Type B pancreatic cell (in vitro differentiated cells): Measurements from ENCODE around the gene RIT2. TPM values are rescaled to one million over a fixed set of nuclear protein-coding genes. Genes with fewer than 3 reads are reported as not detected.

Experiments
- DNase-seq: peaks from one replicate; pipeline ENCODE4 v3.0.0; 2021; ENCODE audit warnings: mixed read lengths; ENCODE audit not compliant: unreplicated experiment; ENCODE audit errors: extremely low spot score
- H3K27ac Mint-ChIP-seq: 2 replicates; pipeline ENCODE4 v1.8.0; 2021; ENCODE audit warnings: mild to moderate bottlenecking, mixed read lengths
- H3K27me3 Mint-ChIP-seq: 2 replicates; pipeline ENCODE4 v1.8.0; 2021; ENCODE audit warnings: mixed read lengths
- H3K36me3 Mint-ChIP-seq: 2 replicates; pipeline ENCODE4 v1.8.0; 2021; ENCODE audit warnings: mixed read lengths
- H3K4me1 Mint-ChIP-seq: one replicate; pipeline ENCODE4 v1.8.0; 2021; ENCODE audit warnings: mixed read lengths; ENCODE audit not compliant: unreplicated experiment
- H3K4me3 Mint-ChIP-seq: 2 replicates; pipeline ENCODE4 v1.8.0; 2021; ENCODE audit warnings: mild to moderate bottlenecking, mixed read lengths
- H3K9me3 Mint-ChIP-seq: 2 replicates; pipeline ENCODE4 v1.8.0; 2021; ENCODE audit warnings: mixed read lengths
- CTCF ChIP-seq: fragments of 200-600 bp; sonication (generic); conservative IDR thresholded peaks from 2 replicates; pipeline ENCODE4 v1.5.0; 2021; ENCODE audit warnings: antibody characterized with exemption, mild to moderate bottlenecking
- total RNA-seq: library from RNA; stranded (reverse); gene quantifications from 2 replicates; pipeline ENCODE4 v1.2.1, GENCODE V29; 2021; ENCODE audit warnings: low replicate concordance

Gene RIT2
- total RNA-seq, 1 donor from 2014 or later = not detected

GRCh38 chr18:43092539-43092938, 22.9 kb downstream of the RIT2 start:
- H3K4me1 Mint-ChIP-seq = no peaks in the 10 kb centered on the region
- no peak overlapping the region for H3K4me3 Mint-ChIP-seq
- no peak overlapping the region for H3K27ac Mint-ChIP-seq
- TF ChIP-seq CTCF = no peak
- peaks cover 4% of the 10 kb centered on the region for H3K9me3 Mint-ChIP-seq
- no peaks in the 10 kb centered on the region for H3K27me3 Mint-ChIP-seq
- no peaks in the 10 kb centered on the region for H3K36me3 Mint-ChIP-seq
- DNase-seq = no peak

GRCh38 chr18:43081396-43081795, 34.1 kb downstream of the RIT2 start:
- Mint-ChIP-seq H3K9me3 (no peaks in the 10 kb centered on the region), H3K27me3 (no peaks in the 10 kb centered on the region), H3K4me1 (peaks cover 8% of the 10 kb centered on the region), H3K27ac (no peak overlapping the region), H3K4me3 (no peak overlapping the region), H3K36me3 (no peaks in the 10 kb centered on the region)
- no peak for DNase-seq
- no peak for TF ChIP-seq CTCF

- Mint-ChIP-seq H3K27me3 (no peaks in the 10 kb centered on the region), H3K4me1 (peaks cover 8% of the 10 kb centered on the region), H3K9me3 (no peaks in the 10 kb centered on the region), H3K36me3 (no peaks in the 10 kb centered on the region), H3K27ac (no peak overlapping the region), H3K4me3 (no peak overlapping the region)
- TF ChIP-seq CTCF = no peak
- no peak for DNase-seq
Observed at GRCh38 chr18:43080671-43081070, 34.8 kb downstream of the RIT2 start.

- Mint-ChIP-seq H3K4me3 (no peak overlapping the region), H3K27ac (no peak overlapping the region), H3K4me1 (peaks cover 8% of the 10 kb centered on the region), H3K36me3 (no peaks in the 10 kb centered on the region), H3K9me3 (no peaks in the 10 kb centered on the region), H3K27me3 (no peaks in the 10 kb centered on the region)
- TF ChIP-seq CTCF = no peak
- DNase-seq = no peak
Observed at GRCh38 chr18:43079422-43079821, 36.1 kb downstream of the RIT2 start.

GRCh38 chr18:43078478-43079092, 36.9 kb downstream of the RIT2 start:
- H3K4me3 Mint-ChIP-seq = no peak overlapping the region
- no peak for DNase-seq

More at GRCh38 chr18:43078478-43079092, 36.9 kb downstream of the RIT2 start:
- H3K4me1 Mint-ChIP-seq = peaks cover 8% of the 10 kb centered on the region
- no peaks in the 10 kb centered on the region for H3K27me3 Mint-ChIP-seq
- H3K9me3 Mint-ChIP-seq = no peaks in the 10 kb centered on the region
- H3K27ac Mint-ChIP-seq = no peak overlapping the region
- H3K36me3 Mint-ChIP-seq = no peaks in the 10 kb centered on the region
- TF ChIP-seq CTCF = no peak
